Skeletal muscle tissue (tissue), 4 donors: Measurements from ENCODE around the gene TSLP. TPM values are rescaled to one million over a fixed set of nuclear protein-coding genes. Genes with fewer than 3 reads are reported as not detected.

ENCODE experiments used
- H3K27ac ChIP-seq: one replicate; pipeline ENCODE4 v1.7.0; 2013; ENCODE audit warnings: mild to moderate bottlenecking, low read depth, low read length, inconsistent platforms
- H3K27me3 ChIP-seq, 3 donors: one replicate each; pipeline ENCODE4 v1.7.0; 2013; ENCODE audit warnings: low read length in 3 of 3; ENCODE audit not compliant: control insufficient read depth in 3 of 3, insufficient read depth in 3 of 3
- H3K36me3 ChIP-seq, 3 donors: one replicate each; pipeline ENCODE4 v1.7.0; 2013; ENCODE audit warnings: low read length in 3 of 3; ENCODE audit not compliant: control insufficient read depth in 3 of 3, insufficient read depth in 3 of 3
- H3K4me1 ChIP-seq, 3 donors: one replicate each; pipeline ENCODE4 v1.7.0; 2013; ENCODE audit warnings: low read length in 3 of 3, mild to moderate bottlenecking in 3 of 3; ENCODE audit not compliant: control insufficient read depth in 3 of 3, insufficient read depth in 3 of 3
- H3K4me3 ChIP-seq, 3 donors: one replicate each; pipeline ENCODE4 v1.7.0; 2013; ENCODE audit warnings: low read length in 3 of 3
- H3K9ac ChIP-seq, 3 donors: one replicate each; pipeline ENCODE4 v1.7.0; 2013; ENCODE audit warnings: low read length in 3 of 3, mild to moderate bottlenecking in 3 of 3, moderate library complexity in 2 of 3, low read depth in 1 of 3
- H3K9me3 ChIP-seq, 3 donors: one replicate each; pipeline ENCODE4 v1.7.0; 2013; ENCODE audit warnings: low read length in 3 of 3; ENCODE audit not compliant: control insufficient read depth in 3 of 3
- total RNA-seq: library from RNA; depleted of rRNA; stranded (reverse); fragments of >200 nt; gene quantifications from one replicate; pipeline ENCODE4 v1.2.3, GENCODE V29; 2014
- donor health status: Osteomylitis.

The TSLP gene
- total RNA-seq, 1 donor from 2014 or later: under 0.01 TPM

- Histone ChIP-seq H3K4me3 (peak within 1 kb of the TSS; percentile 98 to 99 (median 99)), H3K36me3 (peaks cover 0 to 4% (median 3%) of the 10 kb centered on the region in 3 donors), H3K9ac (peak within 1 kb of the TSS; percentile 93 to 97 (median 96)), H3K27me3 (no peaks in the 10 kb centered on the region), H3K4me1 (peaks cover 3 to 18% (median 18%) of the 10 kb centered on the region in 3 donors), H3K9me3 (no peaks in the 10 kb centered on the region), H3K27ac (peak within 1 kb of the TSS; percentile 83)
Measured at GRCh38 chr5:111092062-111092853, 20.7 kb downstream of the TSLP start, which contains the start of gene WDR36. WDR36 (plus strand) TSS chr5:111092348; CDS start chr5:111092457, 109 bp downstream.

DNA sequence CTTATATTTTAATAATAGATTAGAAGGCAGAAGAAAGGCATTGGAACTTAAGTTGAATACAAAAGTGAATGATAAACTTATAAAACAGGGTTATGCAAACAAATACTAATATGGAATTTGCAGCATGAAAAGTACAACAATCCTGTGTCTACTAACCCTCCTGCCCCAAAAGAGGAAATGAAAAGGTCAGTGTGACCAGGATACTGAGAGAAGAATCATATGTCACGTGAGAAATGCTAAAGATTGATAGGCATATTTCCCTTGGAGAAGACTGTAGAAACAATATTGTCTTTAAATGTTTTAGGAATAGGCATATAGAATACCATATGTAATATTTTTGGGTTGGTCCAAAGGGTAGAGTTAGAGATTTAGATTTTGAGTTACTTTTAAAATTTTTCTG, 24.5 kb downstream of the TSLP start:
- peaks cover 10 to 31% (median 19%) of the 10 kb centered on the region in 3 donors for H3K36me3 ChIP-seq

DNA sequence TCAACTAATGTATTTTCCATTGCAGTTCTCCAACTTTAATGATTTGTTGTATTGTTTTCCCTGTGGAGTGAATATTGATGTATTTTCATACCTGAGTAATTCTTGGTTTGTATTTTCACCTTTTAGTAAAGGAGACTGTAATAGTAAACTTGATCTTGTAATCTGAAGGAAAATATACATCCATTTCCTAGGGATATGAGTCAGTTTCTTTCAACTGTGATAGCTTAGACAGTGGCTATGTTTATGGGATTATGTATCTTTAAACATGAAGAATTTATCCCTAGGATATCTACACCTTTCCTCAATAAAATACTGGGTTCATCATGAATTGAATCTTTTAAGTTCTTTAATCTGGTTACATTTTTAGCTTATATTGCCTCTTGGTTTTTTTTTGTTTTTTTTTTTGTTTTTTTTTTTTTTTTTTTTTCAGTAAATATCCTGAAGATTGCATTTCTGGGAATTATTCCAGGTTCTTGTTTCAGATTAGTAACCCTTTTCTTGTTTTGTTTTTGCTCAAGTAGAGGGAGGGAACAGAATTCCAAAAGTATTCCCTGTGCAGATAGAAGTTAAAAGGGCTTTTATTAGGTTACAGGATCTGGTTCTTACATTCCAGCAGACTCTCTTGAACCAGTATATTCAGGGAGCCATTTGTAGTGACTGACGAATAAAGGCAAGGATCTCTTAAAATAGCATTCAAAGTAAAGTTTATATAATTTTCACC, 27.7 kb downstream of the TSLP start:
- no peaks in the 10 kb centered on the region for H3K27me3 ChIP-seq
- no peak overlapping the region for H3K27ac ChIP-seq
- H3K36me3 ChIP-seq: peaks cover 15 to 56% (median 42%) of the 10 kb centered on the region in 3 donors
- peaks cover 0 to 4% (median 1%) of the 10 kb centered on the region in 3 donors for H3K4me1 ChIP-seq
- H3K9ac ChIP-seq: peak overlapping the region in 1 of 3 donors; percentile 12
- no peak overlapping the region for H3K4me3 ChIP-seq
- H3K9me3 ChIP-seq: no peaks in the 10 kb centered on the region

More for the DNA sequence above, 24.5 kb downstream of the TSLP start:
- peaks cover 3 to 18% (median 18%) of the 10 kb centered on the region in 3 donors for H3K4me1 ChIP-seq
- no peak overlapping the region for H3K27ac ChIP-seq
- H3K9me3 ChIP-seq: no peaks in the 10 kb centered on the region
- no peak overlapping the region for H3K4me3 ChIP-seq
- H3K9ac ChIP-seq: no peak overlapping the region
- H3K27me3 ChIP-seq: no peaks in the 10 kb centered on the region

GRCh38 chr5:111106320-111106948, 34.9 kb downstream of the TSLP start:
- no peak overlapping the region for H3K9ac ChIP-seq
- H3K9me3 ChIP-seq: no peaks in the 10 kb centered on the region
- no peak overlapping the region for H3K27ac ChIP-seq
- no peaks in the 10 kb centered on the region for H3K4me1 ChIP-seq
- H3K36me3 ChIP-seq: peaks cover 10 to 67% (median 64%) of the 10 kb centered on the region in 3 donors
- H3K4me3 ChIP-seq: no peak overlapping the region
- H3K27me3 ChIP-seq: no peaks in the 10 kb centered on the region

- Histone ChIP-seq H3K4me3 (no peak overlapping the region), H3K36me3 (peaks cover 10 to 65% (median 57%) of the 10 kb centered on the region in 3 donors), H3K4me1 (no peaks in the 10 kb centered on the region), H3K9ac (no peak overlapping the region), H3K9me3 (no peaks in the 10 kb centered on the region), H3K27ac (no peak overlapping the region), H3K27me3 (no peaks in the 10 kb centered on the region)
Measured at GRCh38 chr5:111107371-111107770, 35.9 kb downstream of the TSLP start.

DNA sequence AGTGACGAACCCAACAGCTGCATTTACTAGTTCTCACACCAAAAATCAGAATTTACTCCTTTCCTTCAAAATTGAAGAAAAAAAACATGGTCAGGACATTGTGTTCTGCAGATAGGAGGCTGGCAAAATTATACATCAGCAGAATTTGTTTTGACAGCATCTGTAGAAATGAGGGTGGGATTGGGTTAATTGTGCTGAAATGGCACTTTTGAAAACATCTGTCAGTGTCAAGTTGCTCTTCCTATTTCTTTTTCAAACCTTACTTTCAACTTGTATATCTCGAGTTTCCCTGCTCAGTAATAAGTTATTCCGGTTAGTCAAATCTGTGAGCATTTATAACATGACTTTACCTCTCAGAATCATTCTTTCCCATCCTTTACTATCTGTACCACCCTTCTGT, 40.4 kb downstream of the TSLP start:
- H3K36me3 ChIP-seq: peaks cover 2 to 46% (median 35%) of the 10 kb centered on the region in 3 donors

DNA sequence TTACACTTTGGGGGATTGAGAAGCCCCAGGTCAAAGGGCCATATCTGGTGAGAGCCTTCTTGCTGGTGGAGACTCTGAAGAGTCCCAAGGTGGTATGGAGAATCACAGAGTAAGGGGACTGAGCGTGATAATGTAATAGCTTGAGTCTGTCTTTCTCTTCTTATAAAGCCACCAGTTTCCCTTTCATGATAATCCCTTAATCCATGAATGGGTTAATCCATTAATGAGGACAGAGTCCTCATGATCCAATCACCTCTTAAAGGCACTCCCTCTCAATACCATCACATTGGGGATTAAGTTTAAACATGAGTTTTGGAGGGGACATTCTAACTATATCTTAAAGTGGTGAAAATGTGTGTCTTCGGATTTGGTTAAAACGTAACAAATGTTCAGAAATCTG, 42.2 kb downstream of the TSLP start:
- Histone ChIP-seq H3K36me3 (peaks cover 2 to 42% (median 36%) of the 10 kb centered on the region in 3 donors), H3K9me3 (no peaks in the 10 kb centered on the region), H3K4me1 (no peaks in the 10 kb centered on the region), H3K9ac (no peak overlapping the region), H3K27me3 (no peaks in the 10 kb centered on the region), H3K27ac (no peak overlapping the region), H3K4me3 (no peak overlapping the region)

More for the DNA sequence above, 40.4 kb downstream of the TSLP start:
- Histone ChIP-seq H3K4me3 (no peak overlapping the region), H3K9me3 (no peaks in the 10 kb centered on the region), H3K27me3 (no peaks in the 10 kb centered on the region), H3K9ac (no peak overlapping the region), H3K4me1 (no peaks in the 10 kb centered on the region), H3K27ac (no peak overlapping the region)

DNA sequence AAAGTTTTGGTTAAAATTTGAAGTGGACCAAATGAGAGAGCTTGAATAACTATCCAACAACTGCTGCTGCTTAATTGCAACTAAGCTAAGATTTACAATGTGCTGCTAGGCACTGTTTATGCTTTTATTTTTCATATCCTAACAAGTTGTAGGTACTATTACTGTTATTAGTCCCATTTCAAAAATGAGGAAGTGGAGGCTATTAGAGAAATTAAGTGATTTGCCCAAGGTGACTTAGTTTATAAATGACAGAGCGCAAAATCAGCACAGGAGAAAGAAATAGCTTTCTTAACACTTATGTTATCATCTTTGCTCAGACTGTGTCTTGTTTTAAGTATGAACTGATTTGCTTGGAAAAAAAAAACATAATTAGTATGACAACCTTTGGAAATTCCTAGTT, 43.7 kb downstream of the TSLP start:
- Histone ChIP-seq H3K27ac (no peak overlapping the region), H3K9ac (no peak overlapping the region), H3K4me3 (no peak overlapping the region), H3K9me3 (no peaks in the 10 kb centered on the region), H3K4me1 (no peaks in the 10 kb centered on the region), H3K36me3 (peaks cover 5 to 42% (median 35%) of the 10 kb centered on the region in 3 donors), H3K27me3 (no peaks in the 10 kb centered on the region)

- Histone ChIP-seq H3K27ac (no peak overlapping the region), H3K27me3 (no peaks in the 10 kb centered on the region), H3K4me1 (no peaks in the 10 kb centered on the region), H3K4me3 (no peak overlapping the region), H3K9me3 (no peaks in the 10 kb centered on the region), H3K9ac (no peak overlapping the region), H3K36me3 (peaks cover 7 to 48% (median 36%) of the 10 kb centered on the region in 3 donors)
Measured at GRCh38 chr5:111116550-111116949, 45.0 kb downstream of the TSLP start.
